Tibial artery (tissue), 4 donors: ENCODE results near the gene ZBTB20.

Experiments
- DNase-seq, 2 donors: peaks; one replicate each; pipeline ENCODE4 v3.0.0-alpha.2; 2019
- H3K27ac ChIP-seq, 2 donors: fragments of 200-600 bp; sonication (generic) in 1 of 2; 1 replicate in 1 of 2; 2 replicates in 1 of 2; pipeline ENCODE4 v1.5.1; 2018 to 2019; ENCODE audit warnings: mild to moderate bottlenecking in 1 of 2
- H3K27me3 ChIP-seq, 2 donors: fragments of 200-600 bp; sonication (generic) in 1 of 2; one replicate each; pipeline versions ENCODE4 v1.5.1 to v1.6.0; 2016 to 2019
- H3K36me3 ChIP-seq, 3 donors: fragments of 200-600 bp; sonication (generic) in 2 of 3; one replicate each; pipeline ENCODE4 v1.5.1; 2016 to 2019; ENCODE audit warnings: mild to moderate bottlenecking in 2 of 3
- H3K4me1 ChIP-seq, 4 donors: fragments of 200-600 bp; sonication (generic) in 2 of 4; 1 replicate in 3 of 4; 2 replicates in 1 of 4; pipeline ENCODE4 v1.5.1; 2016 to 2019
- H3K4me3 ChIP-seq, 2 donors: fragments of 200-600 bp; sonication (generic) in 1 of 2; 1 replicate in 1 of 2; 2 replicates in 1 of 2; pipeline ENCODE4 v1.5.1; 2018 to 2019; ENCODE audit warnings: mild to moderate bottlenecking in 2 of 2
- H3K9me3 ChIP-seq, 3 donors: fragments of 200-600 bp; sonication (generic) in 1 of 3; one replicate each; pipeline ENCODE4 v1.5.1; 2016 to 2019
- CTCF ChIP-seq, 2 experiments: fragments of 200-600 bp in 1 of 2; fragments of 450-650 bp in 1 of 2; IDR thresholded peaks; one replicate each; pipeline ENCODE4 v1.5.1; 2017 to 2019; ENCODE audit warnings: antibody characterized with exemption in 2 of 2, mild to moderate bottlenecking in 1 of 2, moderate library complexity in 1 of 2
- intact Hi-C: fragments of 100-400 bp; cut with DNase I; formaldehyde crosslinking; loops from one replicate; pipeline ENCODE4 v1.15.0; 2023; ENCODE audit warnings: low total_unique reads

ZBTB20 gene

GRCh38 chr3:114933407-114933806 is 213.7 kb downstream of the ZBTB20 start:
- H3K4me1 ChIP-seq = no peaks in the 10 kb centered on the region
- no peak for DNase-seq
- H3K27ac ChIP-seq = no peak overlapping the region
- no peaks in the 10 kb centered on the region for H3K27me3 ChIP-seq
- H3K4me3 ChIP-seq = no peak overlapping the region
- H3K9me3 ChIP-seq = no peaks in the 10 kb centered on the region
- intact Hi-C loops = no loop called here
- TF ChIP-seq CTCF (IDR thresholded peaks at IDR 0.05) = no peak
- peaks cover 0 to 10% (median 8%) of the 10 kb centered on the region in 3 donors for H3K36me3 ChIP-seq

DNA sequence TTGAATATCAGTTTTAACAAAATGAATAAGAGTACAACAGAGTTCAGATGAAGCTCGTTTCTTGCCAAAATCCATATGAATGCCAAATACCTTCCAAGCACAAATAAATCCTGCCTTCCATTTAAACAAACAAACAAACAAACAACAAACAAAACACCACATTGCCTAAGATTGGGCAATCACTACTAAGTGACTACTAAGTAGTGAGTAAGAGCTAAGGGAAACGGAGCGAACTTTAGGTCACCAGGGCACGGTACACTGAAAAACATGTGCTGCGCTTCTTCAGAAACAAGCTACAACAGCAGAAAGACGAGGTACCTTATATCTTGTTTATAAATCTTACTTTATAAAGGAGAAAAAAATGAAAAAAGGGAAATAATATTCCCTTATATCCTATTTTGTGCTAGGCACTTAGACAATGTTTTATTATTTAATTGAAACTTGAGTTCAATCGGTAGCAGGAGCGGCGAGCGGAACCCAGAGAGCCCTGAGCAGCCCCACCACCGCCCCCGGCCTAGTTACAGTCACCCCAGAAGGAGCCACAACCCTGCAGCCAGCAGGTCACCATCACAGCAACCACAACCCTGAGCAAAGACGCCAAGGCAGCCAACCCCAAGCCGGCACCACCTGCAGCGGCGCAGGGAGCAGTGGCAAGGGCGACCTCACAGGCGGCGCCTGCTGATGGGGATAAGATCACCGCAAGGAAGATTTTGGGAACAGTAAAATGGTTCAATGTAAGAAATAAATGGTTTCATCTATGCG is 216.9 kb downstream of the ZBTB20 start:
- Histone ChIP-seq H3K36me3 (peaks cover 0 to 8% (median 6%) of the 10 kb centered on the region in 3 donors), H3K4me1 (no peaks in the 10 kb centered on the region), H3K27ac (no peak overlapping the region), H3K9me3 (no peaks in the 10 kb centered on the region), H3K27me3 (no peaks in the 10 kb centered on the region), H3K4me3 (no peak overlapping the region)
- intact Hi-C loops = no loop called here
- TF ChIP-seq CTCF (IDR thresholded peaks at IDR 0.05) = no peak
- DNase-seq = no peak

DNA sequence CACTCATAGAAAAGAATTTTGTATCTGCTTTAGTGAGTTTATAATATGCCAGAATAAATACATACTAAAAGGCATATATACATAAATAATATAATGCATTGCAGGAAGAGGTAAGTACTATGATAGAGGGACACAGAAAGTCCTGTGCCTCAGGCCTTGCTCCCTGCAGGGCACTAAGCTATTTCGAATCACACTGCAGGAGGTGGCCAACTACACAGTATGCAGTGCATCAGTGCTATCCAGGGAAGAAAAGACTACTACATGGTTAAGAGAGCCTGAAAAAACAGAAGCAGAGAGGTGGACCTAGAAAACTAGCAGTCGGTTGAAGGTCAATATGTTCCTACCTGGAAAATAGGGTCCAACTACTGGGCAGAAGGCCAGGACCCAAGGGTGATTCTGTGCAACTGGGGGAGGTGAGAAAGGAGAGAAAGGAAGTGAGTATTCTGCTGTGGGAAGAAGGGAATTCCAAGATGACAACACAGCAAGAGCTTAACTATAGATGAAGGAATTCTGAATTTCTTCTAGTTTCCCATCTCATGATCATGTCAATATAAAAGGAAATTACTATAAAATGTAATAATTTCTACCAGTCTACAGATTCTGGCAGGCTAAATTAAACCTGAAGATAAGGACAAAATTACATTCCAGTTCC is 218.0 kb downstream of the ZBTB20 start:
- no peak overlapping the region for H3K27ac ChIP-seq
- H3K4me1 ChIP-seq = no peaks in the 10 kb centered on the region
- no peak for DNase-seq
- H3K36me3 ChIP-seq = peaks cover 0 to 8% (median 6%) of the 10 kb centered on the region in 3 donors
- H3K9me3 ChIP-seq = no peaks in the 10 kb centered on the region
- TF ChIP-seq CTCF (IDR thresholded peaks at IDR 0.05) = no peak
- no peak overlapping the region for H3K4me3 ChIP-seq
- intact Hi-C loops = no loop called here
- H3K27me3 ChIP-seq = no peaks in the 10 kb centered on the region

GRCh38 chr3:114904633-114905032 is 242.5 kb downstream of the ZBTB20 start:
- Histone ChIP-seq H3K27ac (no peak overlapping the region), H3K9me3 (peaks cover 0 to 3% (median 0%) of the 10 kb centered on the region in 3 donors), H3K27me3 (no peaks in the 10 kb centered on the region), H3K4me1 (peaks cover 0 to 35% (median 7%) of the 10 kb centered on the region in 4 donors), H3K4me3 (no peak overlapping the region), H3K36me3 (no peaks in the 10 kb centered on the region)
- DNase-seq = no peak
- no peak for TF ChIP-seq CTCF (IDR thresholded peaks at IDR 0.05)
- intact Hi-C loops = no loop called here

DNA sequence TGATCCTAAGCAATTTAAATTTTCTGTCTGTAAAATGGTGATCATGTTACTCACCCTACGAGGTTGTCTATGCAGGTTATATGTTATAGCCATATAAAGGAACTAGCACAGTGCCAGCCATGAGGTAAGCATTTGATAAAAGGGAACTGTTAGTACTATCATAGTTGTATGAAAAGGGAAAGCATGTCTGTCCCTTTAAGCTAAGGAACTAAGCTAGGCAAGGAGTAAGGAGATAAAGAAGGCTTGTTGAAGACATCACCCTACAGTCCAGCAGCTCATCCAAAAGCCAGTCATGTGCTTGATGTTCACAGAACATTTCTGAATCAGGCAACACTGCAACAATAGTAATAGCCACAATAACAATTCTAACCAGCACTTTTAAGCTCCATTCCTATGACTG is 243.9 kb downstream of the ZBTB20 start:
- Histone ChIP-seq H3K27ac (peak overlapping the region in 1 of 2 donors; percentile 29), H3K27me3 (no peaks in the 10 kb centered on the region), H3K9me3 (no peaks in the 10 kb centered on the region), H3K36me3 (no peaks in the 10 kb centered on the region), H3K4me3 (no peak overlapping the region), H3K4me1 (peaks cover 0 to 44% (median 14%) of the 10 kb centered on the region in 4 donors)
- TF ChIP-seq CTCF (IDR thresholded peaks at IDR 0.05) = no peak
- no peak for DNase-seq
- intact Hi-C loops = no loop called here
